Effector memory CD8-positive, alpha-beta T cell (primary cell): Measurements from ENCODE around the gene CRTC1.

Experiments
- ATAC-seq: fragments of 150-1000 bp; cut with Tn5 transposase; replicated peaks from 2 replicates; pipeline ENCODE4 v1.10.0; 2021; ENCODE audit warnings: mild to moderate bottlenecking, moderate library complexity
- DNase-seq, 3 experiments: peaks; one replicate each; pipeline ENCODE4 v3.0.0; 2021
- H3K27ac Mint-ChIP-seq, 2 donors: one replicate each; pipeline ENCODE4 v1.8.0; 2022; ENCODE audit warnings: mild to moderate bottlenecking in 2 of 2, mixed read lengths in 2 of 2, moderate library complexity in 2 of 2
- H3K27me3 Mint-ChIP-seq, 2 donors: one replicate each; pipeline ENCODE4 v1.8.0; 2022; ENCODE audit warnings: mixed read lengths in 2 of 2
- H3K36me3 Mint-ChIP-seq: one replicate; pipeline ENCODE4 v1.8.0; 2022; ENCODE audit warnings: mild to moderate bottlenecking, moderate library complexity, mixed read lengths; ENCODE audit not compliant: insufficient read depth
- H3K4me1 Mint-ChIP-seq, 2 donors: one replicate each; pipeline ENCODE4 v1.8.0; 2022; ENCODE audit warnings: low read depth in 2 of 2, mixed read lengths in 2 of 2
- H3K4me3 Mint-ChIP-seq, 2 donors: one replicate each; pipeline ENCODE4 v1.8.0; 2022; ENCODE audit warnings: mild to moderate bottlenecking in 2 of 2, mixed read lengths in 2 of 2, moderate library complexity in 2 of 2
- H3K9me3 Mint-ChIP-seq, 2 donors: one replicate each; pipeline ENCODE4 v1.8.0; 2022; ENCODE audit warnings: mixed read lengths in 2 of 2

CRTC1 gene

GRCh38 chr19:18763674-18764590 lies 80.5 kb downstream of the CRTC1 start:
- peaks cover 9% of the 10 kb centered on the region for H3K36me3 Mint-ChIP-seq

GRCh38 chr19:18764591-18765051 lies 81.1 kb downstream of the CRTC1 start:
- Mint-ChIP-seq H3K9me3 (no peaks in the 10 kb centered on the region), H3K27ac (no peak overlapping the region), H3K4me3 (no peak overlapping the region), H3K4me1 (no peaks in the 10 kb centered on the region), H3K36me3 (peaks cover 9% of the 10 kb centered on the region), H3K27me3 (no peaks in the 10 kb centered on the region)
- DNase-seq, result no peak
- no peak for ATAC-seq

More at GRCh38 chr19:18763674-18764590, 80.5 kb downstream of the CRTC1 start:
- no peak for ATAC-seq
- no peak for DNase-seq
- Mint-ChIP-seq H3K9me3 (no peaks in the 10 kb centered on the region), H3K27me3 (no peaks in the 10 kb centered on the region), H3K4me1 (no peaks in the 10 kb centered on the region), H3K4me3 (no peak overlapping the region), H3K27ac (no peak overlapping the region)

- H3K27me3 Mint-ChIP-seq, result no peaks in the 10 kb centered on the region
- no peak overlapping the region for H3K27ac Mint-ChIP-seq
- no peaks in the 10 kb centered on the region for H3K4me1 Mint-ChIP-seq
- H3K9me3 Mint-ChIP-seq, result no peaks in the 10 kb centered on the region
- H3K4me3 Mint-ChIP-seq, result no peak overlapping the region
- DNase-seq, result no peak
- H3K36me3 Mint-ChIP-seq, result peaks cover 9% of the 10 kb centered on the region
- ATAC-seq, result no peak
These were observed 81.7 kb downstream of the CRTC1 start for GRCh38 chr19:18765224-18765623.

GRCh38 chr19:18768046-18768771 lies 84.7 kb downstream of the CRTC1 start:
- Mint-ChIP-seq H3K4me3 (no peak overlapping the region), H3K27ac (no peak overlapping the region)
- ATAC-seq, result no peak

GRCh38 chr19:18768997-18769891 lies 85.8 kb downstream of the CRTC1 start:
- Mint-ChIP-seq H3K4me3 (no peak overlapping the region), H3K4me1 (peaks cover 0 to 2% of the 10 kb centered on the region in 2 donors), H3K27ac (no peak overlapping the region), H3K36me3 (peaks cover 9% of the 10 kb centered on the region), H3K27me3 (no peaks in the 10 kb centered on the region), H3K9me3 (no peaks in the 10 kb centered on the region)
- DNase-seq, result no peak
- ATAC-seq, result no peak

More at GRCh38 chr19:18768046-18768771, 84.7 kb downstream of the CRTC1 start:
- Mint-ChIP-seq H3K4me1 (peaks cover 0 to 2% of the 10 kb centered on the region in 2 donors), H3K27me3 (no peaks in the 10 kb centered on the region), H3K36me3 (peaks cover 9% of the 10 kb centered on the region), H3K9me3 (no peaks in the 10 kb centered on the region)
- DNase-seq, result no peak

- no peaks in the 10 kb centered on the region for H3K9me3 Mint-ChIP-seq
- H3K4me3 Mint-ChIP-seq, result no peak overlapping the region
- DNase-seq (no peak), ATAC-seq (no peak)
- peaks cover 0 to 2% of the 10 kb centered on the region in 2 donors for H3K4me1 Mint-ChIP-seq
- H3K27ac Mint-ChIP-seq, result peak overlapping the region in 1 of 2 donors; percentile 91
- H3K27me3 Mint-ChIP-seq, result no peaks in the 10 kb centered on the region
- peaks cover 9% of the 10 kb centered on the region for H3K36me3 Mint-ChIP-seq
These were observed 86.6 kb downstream of the CRTC1 start for GRCh38 chr19:18769989-18770528.

- no peak for ATAC-seq
- Mint-ChIP-seq H3K36me3 (peaks cover 9% of the 10 kb centered on the region), H3K4me3 (no peak overlapping the region), H3K27ac (peak overlapping the region in 1 of 2 donors; percentile 91), H3K9me3 (no peaks in the 10 kb centered on the region), H3K4me1 (peaks cover 0 to 2% of the 10 kb centered on the region in 2 donors), H3K27me3 (no peaks in the 10 kb centered on the region)
- DNase-seq, result no peak
These were observed 87.3 kb downstream of the CRTC1 start for GRCh38 chr19:18770663-18771327.

GRCh38 chr19:18771328-18772242 lies 88.1 kb downstream of the CRTC1 start:
- Mint-ChIP-seq H3K36me3 (peaks cover 9% of the 10 kb centered on the region), H3K27ac (no peak overlapping the region), H3K9me3 (no peaks in the 10 kb centered on the region), H3K4me1 (peaks cover 0 to 2% of the 10 kb centered on the region in 2 donors), H3K27me3 (no peaks in the 10 kb centered on the region), H3K4me3 (no peak overlapping the region)
- DNase-seq, result no peak
- ATAC-seq, result no peak

GRCh38 chr19:18772620-18773587 lies 89.4 kb downstream of the CRTC1 start:
- H3K4me1 Mint-ChIP-seq, result peaks cover 0 to 2% of the 10 kb centered on the region in 2 donors
- peaks cover under 1% of the 10 kb centered on the region for H3K36me3 Mint-ChIP-seq
- ATAC-seq, result no peak
- no peaks in the 10 kb centered on the region for H3K9me3 Mint-ChIP-seq
- no peaks in the 10 kb centered on the region for H3K27me3 Mint-ChIP-seq
- no peak overlapping the region for H3K4me3 Mint-ChIP-seq
- no peak for DNase-seq
- no peak overlapping the region for H3K27ac Mint-ChIP-seq

GRCh38 chr19:18773682-18774081 lies 90.2 kb downstream of the CRTC1 start:
- DNase-seq (no peak), ATAC-seq (no peak)
- no peaks in the 10 kb centered on the region for H3K27me3 Mint-ChIP-seq
- H3K36me3 Mint-ChIP-seq, result no peaks in the 10 kb centered on the region
- peaks cover 0 to 2% of the 10 kb centered on the region in 2 donors for H3K4me1 Mint-ChIP-seq
- H3K4me3 Mint-ChIP-seq, result no peak overlapping the region
- no peaks in the 10 kb centered on the region for H3K9me3 Mint-ChIP-seq
- H3K27ac Mint-ChIP-seq, result no peak overlapping the region

GRCh38 chr19:18774107-18774506 lies 90.6 kb downstream of the CRTC1 start:
- Mint-ChIP-seq H3K4me1 (peaks cover 0 to 2% of the 10 kb centered on the region in 2 donors), H3K27ac (no peak overlapping the region)

More at GRCh38 chr19:18774107-18774506, 90.6 kb downstream of the CRTC1 start:
- no peaks in the 10 kb centered on the region for H3K36me3 Mint-ChIP-seq
- H3K4me3 Mint-ChIP-seq, result no peak overlapping the region
- ATAC-seq, result no peak
- no peaks in the 10 kb centered on the region for H3K9me3 Mint-ChIP-seq
- H3K27me3 Mint-ChIP-seq, result no peaks in the 10 kb centered on the region
- no peak for DNase-seq
